NCI-H748 treated with DMSO at 0.1 percent for 48 hours (cell line): Measurements from ENCODE around the gene ARL14EP.

ENCODE experiments used
- DNase-seq: peaks from one replicate; lab custom pipeline; 2025; lab: John Stamatoyannopoulos, UW

ARL14EP gene

DNA sequence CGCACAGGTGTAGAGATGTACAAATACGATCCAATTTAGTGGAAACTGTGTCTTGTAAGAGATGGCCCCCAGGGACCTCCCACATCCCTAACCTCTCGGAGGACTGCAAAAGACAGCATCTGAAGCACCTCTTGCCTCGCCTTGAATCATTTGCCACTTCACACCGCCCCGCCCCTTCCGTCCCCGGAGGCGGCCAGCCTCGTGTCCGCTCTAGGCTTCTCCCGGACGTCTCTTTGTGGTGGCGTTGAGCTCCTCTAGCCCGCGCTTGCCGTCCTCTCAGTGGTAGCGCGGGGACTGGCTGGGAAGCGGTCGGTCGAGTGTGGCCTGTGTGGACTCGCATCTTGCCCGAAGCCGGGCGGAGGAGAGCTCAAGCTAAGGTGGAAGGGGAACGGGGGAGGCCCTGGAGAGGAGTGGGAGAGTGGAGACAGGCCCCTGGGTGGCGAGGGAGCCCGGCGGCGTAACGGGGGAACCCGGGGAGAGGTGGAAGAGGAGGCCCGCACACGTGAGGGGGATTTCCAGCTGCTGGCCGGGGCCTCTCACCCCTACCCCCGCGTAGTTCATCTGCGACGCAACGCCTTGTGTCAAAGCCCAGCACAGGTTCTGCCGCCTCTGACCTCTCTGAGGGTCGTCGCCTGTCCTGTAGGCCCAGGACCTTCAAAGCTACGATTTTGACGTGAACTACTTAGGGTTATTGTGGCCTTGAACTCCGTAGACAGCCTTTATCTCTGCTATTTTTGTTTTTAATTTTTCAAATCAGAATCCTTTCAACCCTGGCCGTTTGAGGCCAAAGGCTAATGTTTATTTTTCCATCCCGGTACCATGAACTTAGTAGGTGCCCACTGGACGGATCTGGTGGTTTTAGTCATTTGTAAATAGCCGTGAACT lies at the start of gene ARL14EP:
Gene ARL14EP (plus strand): TSS at position 279 of the 885 bp plus-strand sequence. CDS start 7,845 bp downstream, outside the sequence.
- peak; percentile 87 for DNase-seq

DNA sequence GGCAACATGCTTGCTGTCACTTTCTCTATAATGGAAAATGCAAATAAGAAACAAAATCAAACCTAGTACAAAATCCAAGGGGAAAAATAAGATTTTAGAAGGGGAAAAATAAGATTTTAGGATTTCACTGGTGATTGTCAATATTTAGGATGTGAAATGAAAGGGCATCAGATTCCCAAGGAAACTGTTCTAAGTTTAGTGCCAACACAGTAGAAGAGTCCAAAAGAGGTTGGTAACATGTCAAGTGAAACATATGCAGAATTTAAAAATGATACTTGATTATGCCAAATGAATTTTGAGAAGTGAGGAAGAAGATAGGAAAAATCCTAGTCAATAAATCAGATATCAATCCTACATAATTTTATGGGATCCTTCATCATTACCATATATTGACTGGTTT lies 45.7 kb upstream of the ARL14EP start:
- no peak for DNase-seq

DNA sequence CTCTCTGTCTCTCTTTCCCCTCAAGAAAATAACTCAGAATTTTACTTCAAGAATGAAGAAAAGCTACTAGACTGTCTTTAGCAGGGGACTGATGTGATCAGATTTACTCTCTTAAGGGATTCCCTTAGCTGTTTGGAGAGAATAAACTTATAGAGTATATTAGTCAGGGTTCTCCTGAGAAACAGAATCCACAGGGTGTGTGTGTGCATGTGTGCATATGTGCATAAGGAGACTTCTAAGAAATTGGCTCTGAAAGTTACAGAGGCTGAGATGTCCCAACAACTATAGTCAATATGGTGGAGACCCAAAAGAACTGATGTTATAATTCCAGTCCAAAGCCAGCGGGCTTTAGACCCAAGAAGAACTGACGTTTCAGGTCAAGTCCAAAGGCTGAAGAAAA lies 43.1 kb upstream of the ARL14EP start:
- DNase-seq, result no peak

DNA sequence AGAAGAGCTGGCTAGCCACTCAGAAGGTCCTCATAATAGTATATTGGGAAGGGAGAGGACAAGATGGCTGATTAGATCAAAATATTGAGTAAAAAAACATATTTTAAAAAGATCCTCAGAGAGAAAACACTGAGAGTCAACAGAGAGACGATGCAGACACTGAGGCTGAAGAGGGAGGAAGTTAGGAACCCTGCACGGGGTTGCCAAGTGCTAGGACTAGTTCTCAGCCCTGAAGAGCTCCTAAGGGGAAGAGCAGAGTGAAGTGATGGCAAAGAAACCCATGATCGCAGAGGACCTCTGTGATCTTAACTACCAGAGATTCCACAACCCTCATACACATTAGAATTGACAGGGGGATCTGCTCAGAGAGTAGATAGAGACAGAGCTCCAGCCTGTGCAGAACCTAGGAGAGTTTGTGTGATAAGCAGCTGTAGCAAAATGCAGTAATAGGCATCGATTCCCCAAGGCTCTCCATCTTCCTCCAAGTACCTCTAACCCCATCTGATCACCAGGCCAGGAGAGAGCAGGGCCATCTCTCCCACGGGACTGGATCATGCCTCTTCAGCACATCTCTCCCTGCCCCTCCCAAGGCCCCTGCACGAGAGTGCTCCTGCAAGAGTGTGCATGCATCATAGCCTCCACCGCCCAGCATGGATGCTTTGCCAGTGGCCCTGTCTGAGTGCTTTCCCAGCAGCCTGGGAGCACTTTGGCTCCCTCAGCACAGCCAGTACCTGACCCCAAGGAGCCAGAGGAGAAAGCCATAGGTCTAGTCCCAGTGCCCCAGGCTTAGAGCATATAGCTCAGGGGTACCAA lies 41.2 kb upstream of the ARL14EP start:
- DNase-seq, result no peak

DNA sequence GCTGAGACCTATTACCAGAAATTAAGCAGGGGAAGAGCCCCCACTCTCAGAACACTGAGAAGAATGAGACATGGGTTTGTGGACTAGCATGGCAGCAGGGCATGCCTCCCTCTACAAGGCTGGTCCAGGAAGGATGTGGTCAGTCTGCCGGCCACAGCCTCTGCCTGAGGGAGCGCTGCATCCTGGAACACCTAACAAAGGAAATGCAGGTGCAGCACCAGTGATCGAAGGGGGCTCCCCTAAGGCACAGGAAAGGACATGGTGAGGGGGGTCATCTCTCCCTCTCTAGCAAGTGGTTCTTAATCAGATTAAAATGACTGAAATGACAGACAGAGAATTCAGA lies 40.6 kb upstream of the ARL14EP start:
- DNase-seq, result no peak

DNA sequence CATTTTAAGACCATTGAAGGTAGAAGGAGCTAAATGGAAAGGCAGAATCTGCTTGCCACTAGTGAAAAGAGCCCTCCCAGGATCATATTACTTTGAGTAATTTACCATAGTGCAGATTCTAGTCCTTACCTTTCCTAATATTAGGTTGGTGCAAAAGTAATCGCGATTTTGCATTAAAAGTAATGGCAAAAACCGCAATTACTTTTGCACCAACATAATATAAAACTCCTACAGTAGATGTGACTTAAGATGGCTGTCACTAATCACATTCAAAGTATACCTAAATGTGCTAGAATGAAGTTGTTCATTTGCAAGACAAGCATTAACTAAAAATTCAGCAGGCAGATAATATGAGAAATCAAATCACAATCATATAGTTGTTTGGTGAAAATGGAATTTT lies 38.1 kb upstream of the ARL14EP start:
- DNase-seq, result no peak

DNA sequence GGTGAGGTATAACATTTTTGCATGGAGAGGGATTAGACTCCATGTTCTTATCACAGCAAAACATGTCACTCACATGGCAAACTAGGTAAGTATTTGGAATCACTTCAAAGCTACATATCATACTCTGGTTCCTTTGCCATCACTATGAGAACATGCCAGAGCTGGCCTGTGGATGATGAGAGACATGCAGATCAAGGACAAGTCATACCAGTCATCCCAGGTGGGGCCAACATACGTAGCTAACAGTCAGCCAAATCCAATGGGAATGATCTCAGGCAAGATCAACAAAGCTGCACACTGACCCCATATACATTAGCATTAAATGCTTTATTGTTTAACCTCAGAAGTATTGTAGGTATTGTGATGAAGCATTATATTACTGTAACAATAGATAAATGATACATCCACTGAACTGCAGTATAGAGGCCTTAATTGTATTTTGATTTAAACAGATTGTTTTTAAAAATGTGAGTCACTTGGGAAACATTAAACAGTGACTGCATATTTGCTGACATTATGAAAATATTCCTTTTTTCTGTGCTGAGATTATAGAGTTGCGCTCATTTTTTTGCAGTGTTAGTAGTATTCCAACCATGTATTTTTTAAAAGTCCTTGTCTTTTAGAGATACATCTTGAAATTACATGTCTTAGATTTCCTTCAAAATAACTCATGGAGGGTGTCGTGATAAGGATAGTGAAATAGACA lies 37.3 kb upstream of the ARL14EP start:
- DNase-seq, result no peak

DNA sequence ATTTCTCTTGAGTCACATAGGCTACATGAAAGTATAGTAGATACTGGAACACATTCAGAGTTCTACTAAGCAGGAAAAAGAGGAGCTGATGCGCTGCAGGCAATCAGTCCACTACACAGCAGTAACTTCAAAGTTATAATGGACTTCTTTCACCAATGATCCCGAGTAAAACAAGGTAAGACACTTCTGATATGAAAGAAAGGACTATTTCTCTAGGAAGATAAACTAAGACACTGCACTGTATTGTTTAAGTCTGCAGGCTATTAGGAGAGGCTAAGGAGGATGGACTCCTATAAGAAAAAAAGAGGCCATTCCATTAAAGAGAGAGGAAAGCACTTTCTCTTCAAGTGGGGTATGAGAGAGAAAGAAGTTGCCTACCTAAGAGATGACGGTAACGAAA lies 31.6 kb upstream of the ARL14EP start:
- DNase-seq, result no peak

DNA sequence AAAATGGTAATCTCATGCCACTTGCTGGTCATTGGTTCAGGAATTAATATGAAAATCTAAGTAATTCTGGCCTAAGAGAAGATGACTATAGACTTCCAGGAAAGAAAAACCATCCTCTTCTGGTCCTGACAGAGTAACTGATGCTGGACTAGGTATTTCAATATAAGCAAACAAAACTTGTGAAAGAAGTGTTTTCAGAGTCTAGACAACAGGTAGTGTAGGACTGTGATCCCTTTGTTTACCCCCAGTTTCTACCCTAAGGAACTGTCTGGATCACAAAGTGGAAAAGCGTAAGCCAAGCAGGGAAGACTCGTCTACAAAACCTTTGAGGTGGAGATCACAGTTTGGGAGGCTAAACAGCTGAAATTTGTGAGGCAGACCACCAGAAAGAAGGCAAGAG lies 30.4 kb upstream of the ARL14EP start:
- DNase-seq, result no peak

DNA sequence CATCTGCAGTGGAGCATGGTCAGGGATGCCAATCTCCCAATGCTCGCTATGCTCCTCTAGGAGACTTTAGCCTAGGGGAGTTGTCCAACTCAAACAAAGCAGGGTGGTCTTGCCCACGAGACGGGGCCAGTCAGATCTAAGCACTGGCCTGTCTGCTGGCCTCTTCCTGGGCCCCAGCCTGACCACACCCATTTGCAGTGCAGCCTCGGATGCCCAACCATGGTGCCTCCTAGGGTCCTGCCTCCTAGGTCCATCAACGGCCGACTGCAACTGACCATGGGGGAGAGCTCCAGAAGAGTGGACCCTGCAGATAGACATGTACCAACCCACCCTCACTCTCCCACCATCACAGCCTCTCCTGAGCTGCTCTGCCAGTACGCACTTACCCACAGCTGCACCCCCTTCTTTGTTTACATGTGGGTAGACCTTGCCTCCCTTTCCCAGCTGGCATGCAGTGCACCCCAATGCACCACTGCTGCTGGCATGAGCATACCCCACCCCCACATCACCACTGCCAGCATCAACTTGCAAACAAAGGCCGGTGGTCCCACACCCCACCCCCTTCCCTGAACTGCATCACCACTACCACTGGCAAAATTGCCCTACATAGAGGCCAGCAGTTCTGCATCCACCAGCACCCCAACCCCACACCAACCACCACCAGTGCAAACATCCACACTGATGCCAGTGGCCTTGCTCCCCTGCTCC lies 27.6 kb upstream of the ARL14EP start:
- no peak for DNase-seq

DNA sequence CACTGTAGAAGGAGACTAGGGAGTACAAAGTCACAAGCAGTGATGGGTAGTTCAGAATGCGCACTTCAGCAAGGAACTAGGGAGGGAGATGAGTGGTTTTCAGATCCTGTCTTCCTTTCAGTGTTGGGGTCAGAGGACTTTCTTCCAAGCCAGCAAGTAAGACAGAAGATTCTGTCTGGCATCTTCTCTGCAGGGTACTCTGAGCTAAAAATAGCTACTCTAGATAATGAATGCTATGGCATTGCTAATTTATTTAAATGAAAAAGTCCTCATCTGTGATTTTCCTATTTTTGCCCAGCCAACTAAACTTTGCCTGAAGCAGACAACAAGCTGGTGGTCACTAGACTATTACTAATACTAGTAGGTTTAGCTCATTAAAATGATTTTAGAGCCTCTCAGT lies 18.3 kb upstream of the ARL14EP start:
- DNase-seq, result no peak

DNA sequence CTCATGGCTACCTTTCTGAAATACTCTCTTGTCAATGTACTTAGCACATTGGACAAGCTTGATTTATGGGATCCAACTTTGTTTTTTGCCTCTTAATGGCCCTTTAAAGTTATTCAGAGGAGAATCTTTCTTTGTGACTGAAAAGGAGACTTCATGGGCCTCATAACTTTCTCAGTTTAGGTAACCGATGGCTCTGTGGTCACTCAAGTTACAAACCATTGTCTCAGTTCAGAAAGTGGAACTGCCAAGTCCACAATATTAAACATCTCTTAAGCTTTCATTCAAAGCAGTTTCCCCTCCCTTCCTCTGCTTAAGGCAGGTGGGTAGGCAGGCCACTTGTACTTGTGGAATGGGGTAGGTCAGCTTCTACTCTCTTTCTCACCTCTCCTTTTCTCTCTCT lies 12.3 kb upstream of the ARL14EP start:
- DNase-seq, result no peak

DNA sequence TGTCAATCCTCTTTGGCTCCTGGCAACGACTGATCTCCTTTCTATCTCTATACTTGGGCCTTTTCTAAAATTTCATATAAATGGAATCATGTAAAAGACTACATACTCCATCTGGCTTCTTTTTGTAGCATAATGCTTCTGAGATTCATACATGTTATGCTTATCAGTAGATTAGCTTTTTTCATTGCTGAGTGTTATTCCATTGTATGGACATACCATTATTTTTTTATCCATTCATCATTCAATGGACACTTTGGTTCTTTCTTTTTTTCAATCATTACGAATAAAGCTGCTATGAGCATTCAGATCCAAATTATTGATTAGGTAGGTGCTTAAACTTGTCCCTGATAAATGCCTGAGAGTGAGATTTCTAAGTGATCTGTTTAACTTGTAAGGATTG lies 11.7 kb upstream of the ARL14EP start:
- no peak for DNase-seq

DNA sequence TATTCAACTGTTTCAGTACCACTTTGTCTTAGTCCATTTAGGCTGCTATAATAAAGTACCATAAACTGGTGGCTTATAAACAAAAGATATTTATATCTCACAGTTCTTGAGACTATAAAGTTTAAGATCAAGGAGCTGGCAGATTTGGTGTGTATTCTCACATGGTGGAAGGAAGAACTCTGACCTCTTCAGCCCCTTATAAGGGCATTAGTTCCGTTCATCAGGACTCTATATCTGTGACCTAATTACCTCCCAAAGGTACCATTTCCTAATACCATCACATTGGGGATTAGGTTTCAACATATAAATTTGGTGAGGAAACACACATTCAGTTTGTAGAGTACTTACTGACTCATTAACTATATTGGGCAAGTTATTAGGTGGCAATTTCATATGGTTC lies 10.7 kb upstream of the ARL14EP start:
- DNase-seq, result no peak

DNA sequence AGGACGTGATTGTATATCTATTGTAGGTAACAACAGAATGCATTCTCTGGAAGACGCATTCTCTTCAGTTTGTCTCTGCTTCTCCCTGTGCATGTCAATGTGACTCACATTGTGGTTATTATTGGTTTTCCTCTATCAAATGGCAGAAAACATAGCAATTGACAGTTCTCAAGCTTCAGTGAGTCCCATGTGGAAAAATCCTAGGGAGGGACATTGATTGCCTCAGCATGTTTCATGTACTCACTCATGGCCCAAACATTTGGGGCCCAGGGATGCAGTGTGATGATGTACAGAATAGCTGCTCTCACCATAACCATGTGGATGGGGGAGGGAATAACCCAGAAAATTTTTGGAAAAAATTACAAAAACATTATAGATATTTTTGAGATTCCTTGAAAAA lies 9.3 kb upstream of the ARL14EP start:
- DNase-seq, result no peak

DNA sequence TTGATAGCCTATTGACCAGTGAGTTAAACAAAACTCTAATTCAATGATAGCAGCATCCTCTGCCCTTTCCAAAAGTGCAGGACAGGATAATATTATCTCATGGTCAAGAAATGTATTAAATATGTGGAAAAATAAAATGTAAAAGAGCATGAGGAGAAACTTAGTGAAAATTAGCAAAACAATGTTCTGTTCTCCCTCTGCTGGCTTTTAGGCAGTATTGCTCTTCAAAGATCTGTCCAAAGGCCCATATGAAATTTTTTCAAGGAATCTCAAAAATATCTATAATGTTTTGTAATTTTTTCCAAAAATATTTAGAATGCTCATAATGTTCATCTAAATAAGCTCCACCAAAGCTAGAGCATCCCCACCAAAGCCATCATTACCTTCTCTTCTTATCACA lies 8.3 kb upstream of the ARL14EP start:
- no peak for DNase-seq

DNA sequence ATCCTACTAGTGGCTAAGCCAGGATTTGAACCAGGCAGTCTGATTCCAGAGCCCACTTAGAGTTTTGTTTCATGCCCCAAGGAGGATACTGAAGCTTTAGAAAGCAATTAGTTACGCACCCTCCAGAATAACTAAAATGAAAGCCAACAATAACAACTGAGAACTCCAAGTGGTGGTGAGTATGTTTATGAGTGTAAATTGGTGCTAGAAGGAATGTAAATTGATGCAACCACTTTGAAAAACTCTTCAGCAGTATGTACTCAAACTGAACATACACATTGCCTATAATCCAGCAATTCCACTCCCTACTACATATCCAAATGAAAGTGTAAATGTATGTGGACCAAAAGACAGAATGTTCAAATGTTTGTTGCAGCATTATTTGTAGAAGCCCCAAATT lies 6.7 kb upstream of the ARL14EP start:
- no peak for DNase-seq

DNA sequence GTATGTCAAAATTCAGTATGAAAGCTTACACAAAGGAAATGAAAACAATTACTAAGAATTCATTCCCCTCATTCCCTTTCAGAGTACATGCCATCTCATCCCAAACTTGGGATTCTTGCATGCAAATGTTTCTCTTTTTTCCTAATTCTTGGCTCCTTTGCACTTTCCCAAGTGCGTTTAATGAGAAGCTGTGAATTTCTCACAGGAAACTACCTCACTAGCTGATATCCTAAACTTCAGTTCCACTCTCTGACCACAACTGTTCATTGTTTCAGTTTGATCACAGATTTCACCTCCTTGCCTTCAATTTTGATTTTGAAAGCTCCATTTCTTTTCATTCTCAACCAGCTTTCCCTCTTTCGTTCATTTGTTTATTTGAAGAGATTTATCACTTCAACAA lies 5.9 kb upstream of the ARL14EP start:
- DNase-seq, result no peak

DNA sequence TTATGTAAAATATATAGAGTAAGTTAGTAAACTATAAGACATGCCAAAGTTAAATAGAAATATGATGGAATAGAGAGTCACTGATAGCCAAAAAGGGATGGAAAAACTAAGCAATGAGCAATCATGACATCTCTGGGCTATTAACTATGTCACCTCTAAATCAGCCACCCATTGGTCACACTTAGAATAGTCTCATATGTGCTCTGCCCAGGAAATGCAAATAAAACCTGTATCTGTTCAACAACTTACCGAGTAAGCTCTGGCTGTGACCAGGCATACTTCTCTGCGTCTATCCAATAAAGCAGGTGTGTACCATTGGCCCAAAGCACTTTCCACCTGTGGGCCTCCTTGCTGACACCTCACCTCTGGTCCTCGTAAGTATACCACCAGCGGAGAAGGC lies 1.6 kb upstream of the ARL14EP start:
- no peak for DNase-seq

DNA sequence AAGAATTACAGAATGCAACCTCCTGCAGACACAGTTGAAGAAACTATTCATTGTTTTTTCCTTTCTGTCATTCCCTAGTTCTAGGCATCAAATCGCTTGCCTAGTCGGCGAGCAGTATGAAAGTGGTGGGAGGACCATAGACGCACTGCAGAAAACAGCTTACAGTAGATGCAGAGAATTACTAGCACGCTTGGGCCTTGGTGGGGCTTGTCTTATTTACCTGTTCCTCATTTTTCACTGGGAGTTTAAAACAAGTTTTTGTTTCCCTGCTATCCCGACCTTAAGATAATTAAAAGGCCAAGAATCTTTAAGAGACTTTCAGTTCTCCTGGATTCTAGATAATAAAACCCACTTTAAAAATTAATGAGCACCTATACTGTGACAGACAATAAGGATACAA lies 713 bp upstream of the ARL14EP start:
- DNase-seq, result no peak

DNA sequence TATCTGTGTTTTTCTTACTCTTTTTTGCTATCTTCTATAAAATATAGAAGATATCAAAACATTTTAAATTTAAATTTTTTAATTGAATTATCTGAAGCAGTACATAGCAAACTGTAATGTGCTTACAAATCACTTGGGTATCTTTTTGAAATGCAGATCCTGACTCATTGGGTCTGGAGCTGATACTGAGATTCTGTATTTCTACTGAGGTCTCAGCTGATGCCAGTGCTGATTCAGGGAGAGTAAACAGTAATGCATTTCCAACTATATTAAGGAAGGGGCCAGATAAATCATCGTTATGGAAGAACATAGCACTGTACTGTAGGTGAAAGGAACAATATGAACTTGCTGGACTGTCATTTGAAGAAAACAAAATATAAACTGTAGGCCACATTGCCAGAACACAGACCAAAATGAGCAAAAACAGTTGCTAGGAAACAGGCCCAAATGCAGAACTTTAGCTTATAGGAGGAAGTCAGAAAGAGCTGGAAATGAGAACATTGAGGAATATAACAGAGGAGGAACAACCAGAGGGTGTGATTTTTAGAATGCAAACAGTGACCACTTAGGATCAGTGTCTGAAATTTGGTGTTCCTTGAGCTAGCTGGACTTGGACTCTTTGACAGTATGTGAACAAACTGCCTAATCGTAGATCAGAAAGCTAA lies 3.3 kb downstream of the ARL14EP start:
- DNase-seq, result no peak

DNA sequence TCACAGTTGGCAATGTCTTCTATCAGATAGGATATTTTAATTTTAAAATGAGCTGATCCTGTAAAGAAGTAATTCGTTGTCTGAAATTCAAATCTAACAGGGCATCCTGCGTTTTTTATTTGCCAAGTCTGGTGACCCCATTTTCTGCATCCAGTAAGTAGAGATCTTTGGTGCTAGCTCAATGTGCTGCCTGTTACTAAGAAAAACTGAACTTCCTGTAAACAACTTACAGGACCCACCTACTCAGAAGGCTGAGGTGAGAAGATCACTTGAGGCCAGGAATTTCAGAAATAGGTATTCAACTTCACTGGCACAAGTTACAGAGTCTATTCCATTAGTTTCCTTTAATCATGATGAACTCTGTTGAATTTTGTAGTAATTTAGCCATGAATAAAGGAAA lies 4.0 kb downstream of the ARL14EP start:
- DNase-seq, result no peak
